CD8-positive, alpha-beta memory T cell (primary cell): ENCODE measurements around the gene LDLRAD4. TPM values are rescaled to one million over a fixed set of nuclear protein-coding genes. Genes with fewer than 3 reads are reported as not detected.
A peak's percentile ranks its signal among the peaks of the same experiment; 100 is the strongest.

Experiments used
- CTCF ChIA-PET: fragments of 350-600 bp; sonication (Branson Sonifier 250); formaldehyde crosslinking; loops from one replicate; lab custom pipeline; 2021; ENCODE audit warnings: antibody characterized with exemption; lab: Charles Lee
- POLR2A ChIA-PET: fragments of 350-600 bp; sonication (Branson Sonifier 250); formaldehyde crosslinking; loops from one replicate; lab custom pipeline; 2021; ENCODE audit warnings: antibody characterized with exemption; lab: Charles Lee
- DNase-seq, 5 donors: peaks; one replicate each; pipeline versions ENCODE4 v3.0.0 to v3.0.0-alpha.2; 2020 to 2022; ENCODE audit warnings: mixed read lengths in 1 of 5
- H3K27ac ChIP-seq: one replicate; pipeline ENCODE4 v1.7.0; 2013; ENCODE audit warnings: low read depth, mild to moderate bottlenecking, low read length, moderate library complexity
- H3K27me3 ChIP-seq: 2 replicates; pipeline ENCODE4 v1.7.0; 2013; ENCODE audit warnings: low read length, mild to moderate bottlenecking; ENCODE audit not compliant: insufficient read depth, poor library complexity, severe bottlenecking
- H3K36me3 ChIP-seq: 2 replicates; pipeline ENCODE4 v1.7.0; 2013; ENCODE audit warnings: mild to moderate bottlenecking, low read length, moderate library complexity; ENCODE audit not compliant: insufficient read depth
- H3K4me1 ChIP-seq: 2 replicates; pipeline ENCODE4 v1.7.0; 2013; ENCODE audit warnings: mild to moderate bottlenecking, low read length, moderate library complexity; ENCODE audit not compliant: insufficient read depth
- H3K4me3 ChIP-seq: 2 replicates; pipeline ENCODE4 v1.7.0; 2013; ENCODE audit warnings: mild to moderate bottlenecking, low read length
- H3K9me3 ChIP-seq: 2 replicates; pipeline ENCODE4 v1.7.0; 2013; ENCODE audit warnings: mild to moderate bottlenecking, low read length
- H3K27ac Mint-ChIP-seq, 8 donors: one replicate each; pipeline ENCODE4 v1.8.0; 2020 to 2021; ENCODE audit warnings: mixed read lengths in 8 of 8, mild to moderate bottlenecking in 6 of 8, inconsistent platforms in 3 of 8, moderate library complexity in 3 of 8
- H3K27me3 Mint-ChIP-seq, 2 donors: one replicate each; pipeline ENCODE4 v1.8.0; 2020 to 2021; ENCODE audit warnings: mixed read lengths in 2 of 2, mild to moderate bottlenecking in 1 of 2, moderate library complexity in 1 of 2
- H3K36me3 Mint-ChIP-seq, 3 donors: one replicate each; pipeline ENCODE4 v1.8.0; 2020 to 2021; ENCODE audit warnings: mixed read lengths in 3 of 3, inconsistent platforms in 1 of 3, mild to moderate bottlenecking in 1 of 3
- H3K4me1 Mint-ChIP-seq, 3 donors: one replicate each; pipeline ENCODE4 v1.8.0; 2020 to 2021; ENCODE audit warnings: mixed read lengths in 3 of 3, inconsistent platforms in 1 of 3, mild to moderate bottlenecking in 1 of 3
- H3K4me3 Mint-ChIP-seq, 7 donors: one replicate each; pipeline ENCODE4 v1.8.0; 2020 to 2021; ENCODE audit warnings: mixed read lengths in 7 of 7, mild to moderate bottlenecking in 6 of 7, moderate library complexity in 4 of 7, inconsistent platforms in 2 of 7
- H3K9me3 Mint-ChIP-seq, 5 donors: one replicate each; pipeline ENCODE4 v1.8.0; 2020 to 2022; ENCODE audit warnings: mixed read lengths in 5 of 5, mild to moderate bottlenecking in 3 of 5, moderate library complexity in 2 of 5, inconsistent platforms in 1 of 5
- polyA plus RNA-seq: library from polyadenylated mRNA; unstranded; fragments of 300-500 nt; fragmentation: Illumina TruSeq; gene quantifications from one replicate; pipeline ENCODE4 v1.2.3, GENCODE V29; 2021
- total RNA-seq, 2 experiments: library from RNA; stranded (reverse); gene quantifications; one replicate each; pipeline ENCODE4 v1.2.3, GENCODE V29; 2021

Gene LDLRAD4
- total and polyA plus RNA-seq, 3 experiments from 2014 or later, result 8.1 to 30.4 (median 27.3) TPM

GRCh38 chr18:13623871-13624270 lies 405.3 kb downstream of the LDLRAD4 start:
- ChIA-PET POLR2A (no interaction called here), CTCF (no interaction called here)
- H3K36me3 Mint-ChIP-seq, result peaks cover 0 to 38% (median 9%) of the 10 kb centered on the region in 3 donors

GRCh38 chr18:13624563-13625237 lies 406.1 kb downstream of the LDLRAD4 start:
- no peaks in the 10 kb centered on the region for H3K36me3 ChIP-seq
- POLR2A ChIA-PET, result no interaction called here
- H3K4me1 Mint-ChIP-seq, result peaks cover 5 to 34% (median 9%) of the 10 kb centered on the region in 3 donors
- no peaks in the 10 kb centered on the region for H3K27me3 ChIP-seq
- no peak overlapping the region for H3K4me3 ChIP-seq
- DNase-seq, result no peak
- CTCF ChIA-PET, result no interaction called here
- H3K27me3 Mint-ChIP-seq, result no peaks in the 10 kb centered on the region
- no peaks in the 10 kb centered on the region for H3K4me1 ChIP-seq
- H3K27ac ChIP-seq, result no peak overlapping the region
- H3K9me3 ChIP-seq, result no peaks in the 10 kb centered on the region
- H3K27ac Mint-ChIP-seq, result peak overlapping the region in 1 of 8 donors; percentile 45
- H3K4me3 Mint-ChIP-seq, result no peak overlapping the region
- peaks cover 0 to 38% (median 9%) of the 10 kb centered on the region in 3 donors for H3K36me3 Mint-ChIP-seq
- H3K9me3 Mint-ChIP-seq, result no peaks in the 10 kb centered on the region

More at GRCh38 chr18:13623871-13624270, 405.3 kb downstream of the LDLRAD4 start:
- Mint-ChIP-seq H3K9me3 (no peaks in the 10 kb centered on the region), H3K4me1 (peaks cover 2 to 30% (median 6%) of the 10 kb centered on the region in 3 donors), H3K27me3 (no peaks in the 10 kb centered on the region), H3K4me3 (peak overlapping the region in 1 of 7 donors; percentile 5), H3K27ac (peak overlapping the region in 2 of 8 donors; percentile 54 to 74)
- Histone ChIP-seq H3K4me3 (no peak overlapping the region), H3K4me1 (no peaks in the 10 kb centered on the region), H3K27ac (no peak overlapping the region), H3K9me3 (no peaks in the 10 kb centered on the region), H3K36me3 (no peaks in the 10 kb centered on the region), H3K27me3 (no peaks in the 10 kb centered on the region)
- no peak for DNase-seq

- Mint-ChIP-seq H3K4me3 (no peak overlapping the region), H3K9me3 (no peaks in the 10 kb centered on the region), H3K4me1 (peaks cover 7 to 37% (median 15%) of the 10 kb centered on the region in 3 donors), H3K36me3 (peaks cover 0 to 39% (median 9%) of the 10 kb centered on the region in 3 donors), H3K27me3 (no peaks in the 10 kb centered on the region), H3K27ac (peak overlapping the region in 1 of 8 donors; percentile 83)
- no peaks in the 10 kb centered on the region for H3K36me3 ChIP-seq
- no peaks in the 10 kb centered on the region for H3K27me3 ChIP-seq
- H3K27ac ChIP-seq, result no peak overlapping the region
- ChIA-PET POLR2A (no interaction called here), CTCF (no interaction called here)
- DNase-seq, result no peak
- H3K9me3 ChIP-seq, result no peaks in the 10 kb centered on the region
- H3K4me3 ChIP-seq, result no peak overlapping the region
- no peaks in the 10 kb centered on the region for H3K4me1 ChIP-seq
These were observed 406.8 kb downstream of the LDLRAD4 start for GRCh38 chr18:13625355-13625754.

GRCh38 chr18:13625843-13626543 lies 407.4 kb downstream of the LDLRAD4 start:
- H3K27me3 ChIP-seq, result no peaks in the 10 kb centered on the region
- H3K27ac ChIP-seq, result no peak overlapping the region
- Mint-ChIP-seq H3K36me3 (peaks cover 0 to 37% (median 7%) of the 10 kb centered on the region in 3 donors), H3K9me3 (no peaks in the 10 kb centered on the region), H3K27me3 (no peaks in the 10 kb centered on the region), H3K27ac (peak overlapping the region in 1 of 8 donors; percentile 7), H3K4me1 (peaks cover 7 to 34% (median 15%) of the 10 kb centered on the region in 3 donors), H3K4me3 (no peak overlapping the region)
- H3K4me1 ChIP-seq, result no peaks in the 10 kb centered on the region
- no peak overlapping the region for H3K4me3 ChIP-seq
- ChIA-PET CTCF (interaction anchor here (1.8 kb wide), 1 partner anchor 68 kb away, joined by 5 read pairs; no protein-coding TSS in a partner anchor), POLR2A (no interaction called here)
- DNase-seq, result no peak
- no peaks in the 10 kb centered on the region for H3K9me3 ChIP-seq
- H3K36me3 ChIP-seq, result no peaks in the 10 kb centered on the region

- H3K27me3 ChIP-seq, result no peaks in the 10 kb centered on the region
- no peak overlapping the region for H3K27ac ChIP-seq
- Mint-ChIP-seq H3K4me1 (peaks cover 7 to 34% (median 15%) of the 10 kb centered on the region in 3 donors), H3K36me3 (peaks cover 0 to 34% (median 7%) of the 10 kb centered on the region in 3 donors), H3K27ac (no peak overlapping the region), H3K9me3 (no peaks in the 10 kb centered on the region), H3K27me3 (no peaks in the 10 kb centered on the region), H3K4me3 (no peak overlapping the region)
- no peaks in the 10 kb centered on the region for H3K4me1 ChIP-seq
- ChIA-PET POLR2A (no interaction called here), CTCF (interaction anchor here (1.8 kb wide), 1 partner anchor 69 kb away, joined by 5 read pairs; no protein-coding TSS in a partner anchor)
- H3K4me3 ChIP-seq, result no peak overlapping the region
- no peaks in the 10 kb centered on the region for H3K36me3 ChIP-seq
- no peaks in the 10 kb centered on the region for H3K9me3 ChIP-seq
- DNase-seq, result no peak
These were observed 408.0 kb downstream of the LDLRAD4 start for GRCh38 chr18:13626544-13626908.

GRCh38 chr18:13627639-13628038 lies 409.1 kb downstream of the LDLRAD4 start:
- DNase-seq, result no peak
- no peaks in the 10 kb centered on the region for H3K36me3 ChIP-seq
- Mint-ChIP-seq H3K4me3 (no peak overlapping the region), H3K27me3 (no peaks in the 10 kb centered on the region), H3K27ac (peak overlapping the region in 1 of 8 donors; percentile 29), H3K36me3 (peaks cover 0 to 31% (median 7%) of the 10 kb centered on the region in 3 donors), H3K9me3 (no peaks in the 10 kb centered on the region), H3K4me1 (peaks cover 7 to 34% (median 15%) of the 10 kb centered on the region in 3 donors)
- no peak overlapping the region for H3K4me3 ChIP-seq
- H3K27me3 ChIP-seq, result no peaks in the 10 kb centered on the region
- H3K9me3 ChIP-seq, result no peaks in the 10 kb centered on the region
- POLR2A ChIA-PET, result no interaction called here
- CTCF ChIA-PET, result interaction anchor here (1.8 kb wide), 1 partner anchor 70 kb away, joined by 5 read pairs; no protein-coding TSS in a partner anchor
- no peaks in the 10 kb centered on the region for H3K4me1 ChIP-seq
- no peak overlapping the region for H3K27ac ChIP-seq

- H3K36me3 Mint-ChIP-seq, result peaks cover 0 to 25% (median 7%) of the 10 kb centered on the region in 3 donors
- CTCF ChIA-PET, result interaction anchor here (1.2 to 1.9 kb wide), 3 partner anchors 20 to 412 kb away, joined by 3 to 13 read pairs (median 3); no protein-coding TSS in a partner anchor
These were observed 409.7 kb downstream of the LDLRAD4 start for GRCh38 chr18:13628211-13628610.

More at GRCh38 chr18:13628211-13628610, 409.7 kb downstream of the LDLRAD4 start:
- no peak for DNase-seq
- no peaks in the 10 kb centered on the region for H3K9me3 ChIP-seq
- H3K27ac Mint-ChIP-seq, result peak overlapping the region in 5 of 8 donors; percentile 14 to 78 (median 20)
- no peaks in the 10 kb centered on the region for H3K4me1 ChIP-seq
- no peaks in the 10 kb centered on the region for H3K9me3 Mint-ChIP-seq
- H3K27me3 ChIP-seq, result no peaks in the 10 kb centered on the region
- no peaks in the 10 kb centered on the region for H3K27me3 Mint-ChIP-seq
- H3K4me1 Mint-ChIP-seq, result peaks cover 7 to 34% (median 15%) of the 10 kb centered on the region in 3 donors
- H3K27ac ChIP-seq, result no peak overlapping the region
- H3K4me3 Mint-ChIP-seq, result no peak overlapping the region
- H3K4me3 ChIP-seq, result no peak overlapping the region
- POLR2A ChIA-PET, result no interaction called here
- no peaks in the 10 kb centered on the region for H3K36me3 ChIP-seq
